Stomach (tissue), 9 donors: Measurements from ENCODE around the gene PKP2. TPM values are rescaled to one million over a fixed set of nuclear protein-coding genes. Genes with fewer than 3 reads are reported as not detected.
A peak's percentile ranks its signal among the peaks of the same experiment; 100 is the strongest.

ENCODE experiments used
- DNase-seq, 2 donors: peaks; one replicate each; pipeline versions ENCODE4 v3.0.0 to v3.0.0-alpha.2; 2013 to 2019
- H3K27ac ChIP-seq, 5 donors: fragments of 200-600 bp in 4 of 5; sonication (generic) in 4 of 5; one replicate each; pipeline ENCODE4 v1.5.1; 2013 to 2019; ENCODE audit warnings: mild to moderate bottlenecking in 1 of 5, moderate library complexity in 1 of 5
- H3K27me3 ChIP-seq, 3 donors: fragments of 200-600 bp; sonication (generic); one replicate each; pipeline ENCODE4 v1.5.1; 2017 to 2019; ENCODE audit warnings: mixed run types in 1 of 3
- H3K36me3 ChIP-seq, 4 donors: fragments of 200-600 bp; sonication (generic); 1 replicate in 3 of 4; 2 replicates in 1 of 4; pipeline ENCODE4 v1.5.1; 2016 to 2019
- H3K4me1 ChIP-seq, 4 donors: fragments of 200-600 bp; sonication (generic); one replicate each; pipeline ENCODE4 v1.5.1; 2016 to 2019
- H3K4me3 ChIP-seq, 4 donors: fragments of 200-600 bp; sonication (generic) in 3 of 4; one replicate each; pipeline ENCODE4 v1.5.1; 2016 to 2019; ENCODE audit warnings: mild to moderate bottlenecking in 1 of 4
- H3K9me3 ChIP-seq, 4 donors: fragments of 200-600 bp; sonication (generic); one replicate each; pipeline ENCODE4 v1.5.1; 2016 to 2019
- CTCF ChIP-seq, 7 experiments: fragments of 450-650 bp in 4 of 7; fragments of 200-600 bp in 3 of 7; sonication (generic) in 3 of 7; IDR thresholded peaks; one replicate each; pipeline ENCODE4 v1.5.1; 2016 to 2019; ENCODE audit warnings: antibody characterized with exemption in 7 of 7, control low read depth in 2 of 7, mild to moderate bottlenecking in 1 of 7
- EP300 ChIP-seq: sonication (generic); formaldehyde crosslinking; IDR thresholded peaks from one replicate; pipeline ENCODE4 v1.6.1; 2017; ENCODE audit warnings: antibody characterized with exemption
- POLR2A ChIP-seq, 4 donors: fragments of 450-650 bp; IDR thresholded peaks; one replicate each; pipeline ENCODE4 v1.6.1; 2016; ENCODE audit warnings: antibody characterized with exemption in 4 of 4, control low read depth in 2 of 4, mild to moderate bottlenecking in 1 of 4, moderate library complexity in 1 of 4
- POLR2AphosphoS5 ChIP-seq, 3 donors: sonication (generic); formaldehyde crosslinking; IDR thresholded peaks; one replicate each; pipeline ENCODE4 v1.6.1; 2016; ENCODE audit warnings: antibody characterized with exemption in 3 of 3
- WGBS, 5 donors: extraction: QIAGEN DNeasy Blood & Tissue Kit in 3 of 5; methylation state at CpG; one replicate each; pipeline versions ENCODE4 v1.1.5 to v1.1.7; 2013 to 2018; 5-methylcytosine and 5-hydroxymethylcytosine counted together
- intact Hi-C: fragments of 100-400 bp; cut with DNase I; formaldehyde crosslinking; loops from one replicate; pipeline ENCODE4 v1.15.1; 2023; ENCODE audit warnings: low total_unique reads
- polyA plus RNA-seq, 3 donors: library from polyadenylated mRNA; stranded (reverse); fragments of 200-250 nt; gene quantifications; one replicate each; pipeline ENCODE4 v1.2.3, GENCODE V29; 2013
- total RNA-seq, 5 donors: library from RNA; depleted of rRNA; stranded (reverse); fragments of >200 nt; gene quantifications; one replicate each; pipeline versions ENCODE4 v1.1.0 to v1.2.3, GENCODE V29; 2014 to 2016
- donor health status: healthy with polysubstance abuse.
- donor health status: Bipolar disorder and iron deficiency.
- donor health status: healthy.

PKP2 gene
- total and polyA plus RNA-seq, 8 donors, result 5.8 to 85.8 (median 39.5) TPM

- no peaks in the 10 kb centered on the region for H3K9me3 ChIP-seq
- 64 to 91% (median 80%) methylated on average over 4 of the region's 4 CpGs for WGBS, 5 donors
- TF ChIP-seq POLR2AphosphoS5 (IDR thresholded peaks at IDR 0.05) (no peak), CTCF (IDR thresholded peaks at IDR 0.05) (no peak), EP300 (no peak)
- no peaks in the 10 kb centered on the region for H3K27me3 ChIP-seq
- no peak overlapping the region for H3K4me3 ChIP-seq
- H3K27ac ChIP-seq, result no peak overlapping the region
- H3K36me3 ChIP-seq, result peaks cover 0 to 25% (median 14%) of the 10 kb centered on the region in 4 donors
- intact Hi-C loops, result no loop called here
- H3K4me1 ChIP-seq, result no peaks in the 10 kb centered on the region
- DNase-seq, result no peak
These were observed 108.2 kb downstream of the PKP2 start for GRCh38 chr12:32788405-32788804.

GRCh38 chr12:32785557-32785956 lies 111.0 kb downstream of the PKP2 start:
- no peak for DNase-seq
- Histone ChIP-seq H3K9me3 (no peaks in the 10 kb centered on the region), H3K4me1 (no peaks in the 10 kb centered on the region), H3K36me3 (no peaks in the 10 kb centered on the region), H3K27ac (no peak overlapping the region), H3K4me3 (no peak overlapping the region), H3K27me3 (no peaks in the 10 kb centered on the region)
- intact Hi-C loops, result no loop called here
- TF ChIP-seq CTCF (IDR thresholded peaks at IDR 0.05), result no peak
- TF ChIP-seq POLR2AphosphoS5 (IDR thresholded peaks at IDR 0.05), result no peak
- TF ChIP-seq POLR2A (IDR thresholded peaks at IDR 0.05), result no peak
- WGBS, 5 donors, result 82 to 94% (median 92%) methylated on average over 5 of the region's 5 CpGs

- Histone ChIP-seq H3K27me3 (peaks cover 0 to 3% (median 0%) of the 10 kb centered on the region in 3 donors), H3K9me3 (no peaks in the 10 kb centered on the region), H3K4me3 (no peak overlapping the region), H3K36me3 (no peaks in the 10 kb centered on the region), H3K4me1 (no peaks in the 10 kb centered on the region), H3K27ac (no peak overlapping the region)
- DNase-seq, result no peak
- no peak for TF ChIP-seq CTCF (IDR thresholded peaks at IDR 0.05)
- TF ChIP-seq POLR2AphosphoS5 (IDR thresholded peaks at IDR 0.05), result no peak
- TF ChIP-seq EP300, result no peak
- TF ChIP-seq POLR2A (IDR thresholded peaks at IDR 0.05), result no peak
- WGBS, 5 donors, result 33 to 67% (median 61%) methylated on average over 3 of the region's 3 CpGs
- intact Hi-C loops, result no loop called here
These were observed 113.5 kb downstream of the PKP2 start for GRCh38 chr12:32783029-32783428.

- Histone ChIP-seq H3K36me3 (no peaks in the 10 kb centered on the region), H3K4me3 (no peak overlapping the region), H3K4me1 (no peaks in the 10 kb centered on the region), H3K9me3 (no peaks in the 10 kb centered on the region), H3K27me3 (peaks cover 0 to 7% (median 0%) of the 10 kb centered on the region in 3 donors), H3K27ac (no peak overlapping the region)
- WGBS, 5 donors, result 60 to 75% (median 69%) methylated on average over 1 of the region's 1 CpG
- intact Hi-C loops, result no loop called here
- no peak for TF ChIP-seq POLR2AphosphoS5 (IDR thresholded peaks at IDR 0.05)
- no peak for TF ChIP-seq CTCF (IDR thresholded peaks at IDR 0.05)
- TF ChIP-seq EP300, result no peak
- no peak for TF ChIP-seq POLR2A (IDR thresholded peaks at IDR 0.05)
- DNase-seq, result peak in 1 of 2 donors; percentile 18
These were observed 116.5 kb downstream of the PKP2 start for GRCh38 chr12:32780071-32780470.
